Upper lobe of left lung (tissue), 6 donors: Measurements from ENCODE around the gene NUP98. TPM values are rescaled to one million over a fixed set of nuclear protein-coding genes. Genes with fewer than 3 reads are reported as not detected.
"Not testable (repeated sequence)": the region's sequence is repeated elsewhere in the genome, so short reads cannot be mapped to it uniquely, and the experiment has no call there.

Source experiments
- ATAC-seq, 2 donors: fragments of 200-7000 bp; cut with Tn5 transposase; one replicate each; pipeline ENCODE4 v1.9.1; 2022; ENCODE audit warnings: mild to moderate bottlenecking in 2 of 2, moderate library complexity in 2 of 2; ENCODE audit not compliant: low FRiP score in 2 of 2
- DNase-seq, 2 donors: peaks; one replicate each; pipeline ENCODE4 v3.0.0-alpha.2; 2019 to 2020
- H3K27ac ChIP-seq, 4 donors: fragments of 200-600 bp; sonication (generic); one replicate each; pipeline ENCODE4 v1.5.1; 2016 to 2019
- H3K27me3 ChIP-seq, 4 donors: fragments of 200-600 bp; sonication (generic); one replicate each; pipeline ENCODE4 v1.5.1; 2017 to 2019
- H3K36me3 ChIP-seq, 4 donors: fragments of 200-600 bp; sonication (generic); one replicate each; pipeline ENCODE4 v1.5.1; 2016 to 2019
- H3K4me1 ChIP-seq, 4 donors: fragments of 200-600 bp; sonication (generic); one replicate each; pipeline ENCODE4 v1.5.1; 2018 to 2019
- H3K4me3 ChIP-seq, 4 donors: fragments of 200-600 bp; sonication (generic); one replicate each; pipeline ENCODE4 v1.5.1; 2017 to 2019; ENCODE audit warnings: mild to moderate bottlenecking in 2 of 4, moderate library complexity in 1 of 4
- H3K9me3 ChIP-seq, 4 donors: fragments of 200-600 bp; sonication (generic); one replicate each; pipeline ENCODE4 v1.5.1; 2018 to 2019
- EP300 ChIP-seq, 4 donors: sonication (generic); formaldehyde crosslinking; IDR thresholded peaks; one replicate each; pipeline ENCODE4 v1.5.1; 2017; ENCODE audit warnings: antibody characterized with exemption in 4 of 4, control low read depth in 2 of 4
- POLR2A ChIP-seq, 4 donors: fragments of 450-650 bp; IDR thresholded peaks; one replicate each; pipeline ENCODE4 v1.5.1; 2016 to 2017; ENCODE audit warnings: antibody characterized with exemption in 4 of 4, mild to moderate bottlenecking in 2 of 4
- POLR2AphosphoS5 ChIP-seq, 2 donors: sonication (generic); formaldehyde crosslinking; IDR thresholded peaks; one replicate each; pipeline ENCODE4 v1.5.1; 2017; ENCODE audit warnings: antibody characterized with exemption in 2 of 2
- WGBS, 2 donors: methylation state at CpG; one replicate each; pipeline ENCODE4 v1.1.5; 2017 to 2018; 5-methylcytosine and 5-hydroxymethylcytosine counted together
- total RNA-seq, 6 donors: library from RNA; depleted of rRNA in 4 of 6; stranded (reverse); fragments of >200 nt in 4 of 6; gene quantifications; one replicate each; pipeline versions ENCODE4 v1.1.0 to v1.2.1, GENCODE V29; 2016 to 2021
- TF ChIP-seq, protein P1 (sequence below), 6 experiments: fragments of 450-650 bp in 4 of 6; fragments of 200-600 bp in 2 of 6; sonication (generic) in 2 of 6; IDR thresholded peaks; one replicate each; pipeline ENCODE4 v1.5.1; 2016 to 2019; ENCODE audit warnings: antibody characterized with exemption in 6 of 6
- donor health status: DM: no; HTN: no; CAD: no; lungs with moderate emphysema.
- donor health status: DM: no; HTN: yes; CAD: no; lungs with severe emphysema.

The NUP98 gene
- total RNA-seq, 6 donors from 2014 or later, result 66.6 to 127 (median 86.1) TPM

DNA sequence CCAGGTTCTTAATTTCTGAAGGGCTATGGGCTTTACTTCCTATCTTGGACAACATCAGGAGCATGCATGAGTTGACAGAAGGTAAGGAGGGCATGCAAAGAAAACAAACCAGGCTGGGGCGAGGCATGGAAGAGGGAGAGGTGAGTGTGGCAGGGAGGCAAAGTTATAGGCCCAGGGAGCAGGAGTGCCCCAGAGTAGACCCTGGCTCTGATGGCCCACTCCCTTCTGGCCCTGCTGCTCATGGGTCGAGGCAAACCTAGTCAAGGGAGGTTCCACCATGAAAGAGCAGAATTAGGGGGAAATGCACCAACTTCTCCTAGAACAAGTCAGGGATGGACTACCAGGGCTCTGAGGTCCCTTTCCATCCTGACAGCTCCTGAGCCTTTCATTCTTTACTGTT, 136.4 kb downstream of the NUP98 start:
- WGBS, 2 donors, result 87 to 92% methylated on average over 2 of the region's 2 CpGs
- Histone ChIP-seq H3K9me3 (no peaks in the 10 kb centered on the region), H3K4me3 (no peak overlapping the region), H3K4me1 (no peaks in the 10 kb centered on the region), H3K27me3 (no peaks in the 10 kb centered on the region), H3K36me3 (peaks cover 0 to 18% (median 8%) of the 10 kb centered on the region in 4 donors), H3K27ac (no peak overlapping the region)
- ATAC-seq (peak in 1 of 2 donors; percentile 2), DNase-seq (no peak)
- TF ChIP-seq EP300 (IDR thresholded peaks at IDR 0.05) (no peak), POLR2A (IDR thresholded peaks at IDR 0.05) (no peak), POLR2AphosphoS5 (IDR thresholded peaks at IDR 0.05) (no peak)
- TF ChIP-seq, protein P1, sequence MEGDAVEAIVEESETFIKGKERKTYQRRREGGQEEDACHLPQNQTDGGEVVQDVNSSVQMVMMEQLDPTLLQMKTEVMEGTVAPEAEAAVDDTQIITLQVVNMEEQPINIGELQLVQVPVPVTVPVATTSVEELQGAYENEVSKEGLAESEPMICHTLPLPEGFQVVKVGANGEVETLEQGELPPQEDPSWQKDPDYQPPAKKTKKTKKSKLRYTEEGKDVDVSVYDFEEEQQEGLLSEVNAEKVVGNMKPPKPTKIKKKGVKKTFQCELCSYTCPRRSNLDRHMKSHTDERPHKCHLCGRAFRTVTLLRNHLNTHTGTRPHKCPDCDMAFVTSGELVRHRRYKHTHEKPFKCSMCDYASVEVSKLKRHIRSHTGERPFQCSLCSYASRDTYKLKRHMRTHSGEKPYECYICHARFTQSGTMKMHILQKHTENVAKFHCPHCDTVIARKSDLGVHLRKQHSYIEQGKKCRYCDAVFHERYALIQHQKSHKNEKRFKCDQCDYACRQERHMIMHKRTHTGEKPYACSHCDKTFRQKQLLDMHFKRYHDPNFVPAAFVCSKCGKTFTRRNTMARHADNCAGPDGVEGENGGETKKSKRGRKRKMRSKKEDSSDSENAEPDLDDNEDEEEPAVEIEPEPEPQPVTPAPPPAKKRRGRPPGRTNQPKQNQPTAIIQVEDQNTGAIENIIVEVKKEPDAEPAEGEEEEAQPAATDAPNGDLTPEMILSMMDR (IDR thresholded peaks at IDR 0.05), result no peak

DNA sequence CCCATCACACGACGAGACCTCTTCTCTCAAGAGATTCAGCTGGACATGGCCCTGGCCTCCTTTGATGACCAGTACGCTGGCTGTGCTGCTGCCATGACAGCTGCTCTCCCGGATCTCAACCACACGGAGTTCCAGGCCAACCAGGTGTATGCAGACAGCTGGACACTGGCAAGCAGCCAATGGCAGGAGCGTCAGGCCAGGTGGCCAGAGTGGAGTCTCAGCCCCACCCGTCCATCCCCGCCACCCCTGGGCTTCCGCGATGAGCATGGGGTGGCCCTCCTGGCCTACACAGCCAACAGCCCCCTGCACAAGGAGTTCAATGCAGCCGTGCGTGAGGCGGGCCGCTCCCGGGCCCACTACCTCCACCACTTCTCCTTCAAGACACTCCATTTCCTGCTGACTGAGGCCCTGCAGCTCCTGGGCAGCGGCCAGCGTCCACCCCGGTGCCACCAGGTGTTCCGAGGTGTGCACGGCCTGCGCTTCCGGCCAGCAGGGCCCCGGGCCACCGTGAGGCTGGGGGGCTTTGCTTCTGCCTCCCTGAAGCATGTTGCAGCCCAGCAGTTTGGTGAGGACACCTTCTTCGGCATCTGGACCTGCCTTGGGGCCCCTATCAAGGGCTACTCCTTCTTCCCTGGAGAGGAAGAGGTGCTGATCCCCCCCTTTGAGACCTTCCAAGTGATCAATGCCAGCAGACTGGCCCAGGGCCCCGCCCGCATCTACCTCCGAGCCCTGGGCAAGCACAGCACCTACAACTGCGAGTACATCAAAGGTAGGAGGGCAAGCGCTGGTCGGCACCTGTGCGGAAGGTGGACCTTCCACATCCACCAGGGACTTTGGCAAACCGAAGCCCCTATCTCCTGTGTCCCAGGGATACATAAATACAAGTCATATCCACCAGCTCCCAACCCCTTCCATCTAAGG, 137.5 kb downstream of the NUP98 start:
- ATAC-seq (no peak), DNase-seq (peak in 1 of 2 donors; percentile 84)
- no peaks in the 10 kb centered on the region for H3K27me3 ChIP-seq
- WGBS, 2 donors, result 89 to 93% methylated on average over 9 to 28 of the region's 33 CpGs
- peaks cover 0 to 8% (median 3%) of the 10 kb centered on the region in 4 donors for H3K36me3 ChIP-seq
- H3K4me3 ChIP-seq, result no peak overlapping the region
- H3K27ac ChIP-seq, result no peak overlapping the region
- H3K4me1 ChIP-seq, result no peaks in the 10 kb centered on the region
- no peaks in the 10 kb centered on the region for H3K9me3 ChIP-seq
- no peak for TF ChIP-seq POLR2AphosphoS5 (IDR thresholded peaks at IDR 0.05)
- TF ChIP-seq POLR2A (IDR thresholded peaks at IDR 0.05), result no peak
- TF ChIP-seq EP300 (IDR thresholded peaks at IDR 0.05), result no peak
- TF ChIP-seq, protein P1 (IDR thresholded peaks at IDR 0.05), result no peak

DNA sequence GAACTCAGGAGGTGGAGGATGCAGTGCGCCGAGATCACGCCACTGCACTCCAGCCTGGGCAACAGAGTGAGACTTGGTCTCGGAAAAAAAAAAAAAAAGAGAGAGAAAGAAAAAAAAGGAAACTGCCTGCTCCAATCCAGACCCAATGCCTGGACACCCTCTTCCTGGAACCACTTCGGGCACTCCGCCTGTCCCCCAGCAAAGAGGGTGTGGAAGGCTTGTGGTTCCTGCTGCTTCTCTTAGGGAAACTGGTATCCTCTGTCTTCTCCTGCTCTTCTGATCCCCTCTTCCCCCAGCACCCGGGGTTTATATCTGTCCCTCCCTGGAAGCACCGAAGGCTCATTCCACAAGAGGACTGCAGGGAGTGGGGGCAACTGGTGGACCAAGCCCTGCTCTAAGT, 139.1 kb downstream of the NUP98 start:
- Histone ChIP-seq H3K27me3 (no peaks in the 10 kb centered on the region), H3K4me1 (no peaks in the 10 kb centered on the region), H3K27ac (no peak overlapping the region), H3K36me3 (no peaks in the 10 kb centered on the region), H3K4me3 (no peak overlapping the region), H3K9me3 (no peaks in the 10 kb centered on the region)
- ATAC-seq (no peak), DNase-seq (no peak)
- 77 to 90% methylated on average over 8 of the region's 8 CpGs for WGBS, 2 donors
- no peak for TF ChIP-seq POLR2AphosphoS5 (IDR thresholded peaks at IDR 0.05)
- no peak for TF ChIP-seq POLR2A (IDR thresholded peaks at IDR 0.05)
- TF ChIP-seq, protein P1 (IDR thresholded peaks at IDR 0.05), result no peak
- no peak for TF ChIP-seq EP300 (IDR thresholded peaks at IDR 0.05)

DNA sequence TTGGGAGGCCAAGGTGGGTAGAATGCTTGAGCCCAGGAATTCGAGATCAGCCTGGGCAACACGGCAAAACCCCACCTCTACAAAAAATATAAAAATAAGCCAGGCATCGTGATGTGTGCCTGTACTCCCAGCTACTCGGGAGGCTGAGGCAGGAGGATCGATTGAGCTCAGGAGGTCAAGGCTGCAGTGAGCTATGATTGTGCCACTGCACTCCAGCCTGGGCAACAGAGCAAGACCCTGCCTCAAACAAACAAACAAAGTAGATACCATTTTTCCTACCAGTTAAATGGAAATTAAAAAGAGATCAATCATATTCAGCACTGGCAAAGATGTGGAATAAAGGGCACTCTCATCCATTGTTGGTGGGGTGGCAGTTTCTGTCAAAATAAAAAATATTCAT, 140.0 kb downstream of the NUP98 start:
- DNase-seq, H3K36me3 ChIP-seq, ATAC-seq, H3K4me3 ChIP-seq, H3K4me1 ChIP-seq, H3K27me3 ChIP-seq, H3K27ac ChIP-seq, H3K9me3 ChIP-seq: not testable (repeated sequence)
- 82 to 85% methylated on average over 5 of the region's 5 CpGs for WGBS, 2 donors

DNA sequence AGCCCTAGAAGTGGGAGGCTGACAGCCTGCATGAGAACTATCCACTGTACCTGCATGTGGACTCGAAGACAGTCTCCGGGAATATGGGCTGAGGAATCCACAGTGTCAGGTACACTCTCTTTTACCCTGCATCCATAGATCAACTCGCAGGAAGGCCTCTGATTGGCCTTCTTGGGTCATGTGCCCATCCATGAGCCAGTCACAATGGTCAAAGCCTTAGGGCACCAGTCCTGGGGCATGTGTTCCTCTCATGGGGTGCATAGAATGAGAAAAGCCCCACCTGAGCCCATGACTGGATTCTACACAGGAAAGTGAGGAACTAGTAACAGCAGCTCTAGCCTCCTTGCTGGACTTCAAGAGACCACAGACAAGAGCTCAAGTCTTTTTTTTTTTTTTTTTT, 141.8 kb downstream of the NUP98 start:
- H3K27me3 ChIP-seq, result no peaks in the 10 kb centered on the region
- TF ChIP-seq, protein P1 (IDR thresholded peaks at IDR 0.05), result no peak
- TF ChIP-seq EP300 (IDR thresholded peaks at IDR 0.05), result no peak
- no peak for TF ChIP-seq POLR2AphosphoS5 (IDR thresholded peaks at IDR 0.05)
- no peak for TF ChIP-seq POLR2A (IDR thresholded peaks at IDR 0.05)
- 90 to 98% methylated on average over 3 of the region's 3 CpGs for WGBS, 2 donors
- H3K4me1 ChIP-seq, result no peaks in the 10 kb centered on the region
- DNase-seq (no peak), ATAC-seq (no peak)
- no peaks in the 10 kb centered on the region for H3K36me3 ChIP-seq
- no peak overlapping the region for H3K4me3 ChIP-seq
- H3K27ac ChIP-seq, result no peak overlapping the region
- no peaks in the 10 kb centered on the region for H3K9me3 ChIP-seq

DNA sequence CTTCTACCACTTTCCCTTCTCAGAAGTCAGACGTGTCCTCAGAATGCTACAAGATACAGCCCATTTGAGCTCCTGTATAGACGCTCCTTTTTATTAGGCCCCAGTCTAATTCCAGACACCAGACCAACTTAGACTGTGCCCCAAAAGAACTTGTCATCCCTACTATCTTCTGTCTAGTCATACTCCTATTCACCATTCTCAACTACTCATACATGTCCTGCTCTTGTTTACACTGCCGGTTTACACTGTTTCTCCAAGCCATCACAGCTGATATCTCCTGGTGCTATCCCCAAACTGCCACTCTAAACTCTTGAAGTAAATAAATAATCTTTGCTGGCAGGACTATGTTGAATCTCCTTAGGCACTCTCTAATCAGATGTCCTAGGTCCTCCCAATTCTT, 144.8 kb downstream of the NUP98 start:
- H3K9me3 ChIP-seq, H3K36me3 ChIP-seq, H3K4me1 ChIP-seq, DNase-seq, H3K4me3 ChIP-seq, H3K27ac ChIP-seq, H3K27me3 ChIP-seq, ATAC-seq: not testable (repeated sequence)
- 88 to 89% methylated on average over 3 of the region's 3 CpGs for WGBS, 2 donors

DNA sequence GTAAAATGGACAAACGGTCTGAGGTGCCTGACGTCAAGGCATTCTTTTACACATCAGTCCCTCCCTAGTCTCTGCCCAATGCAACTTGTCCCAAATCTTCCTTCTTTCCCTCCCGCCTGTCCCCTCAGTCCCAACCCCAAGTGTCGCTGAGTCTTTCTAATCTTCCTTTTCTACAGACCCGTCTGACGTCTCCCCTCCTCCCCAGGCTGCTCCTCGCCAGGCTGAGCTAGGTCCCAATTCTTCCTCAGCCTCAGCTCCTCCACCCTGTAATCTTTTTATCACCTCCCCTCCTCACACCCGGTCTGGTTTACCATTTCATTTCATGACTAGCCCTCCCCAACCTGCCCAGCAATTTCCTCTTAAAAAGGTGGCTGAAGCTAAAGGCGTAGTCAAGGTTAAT, 148.0 kb downstream of the NUP98 start:
- not testable (repeated sequence) for H3K27me3 ChIP-seq, ATAC-seq, H3K9me3 ChIP-seq, H3K4me3 ChIP-seq, H3K4me1 ChIP-seq, DNase-seq, H3K27ac ChIP-seq, H3K36me3 ChIP-seq
- 46 to 60% methylated on average over 9 of the region's 9 CpGs for WGBS, 2 donors

DNA sequence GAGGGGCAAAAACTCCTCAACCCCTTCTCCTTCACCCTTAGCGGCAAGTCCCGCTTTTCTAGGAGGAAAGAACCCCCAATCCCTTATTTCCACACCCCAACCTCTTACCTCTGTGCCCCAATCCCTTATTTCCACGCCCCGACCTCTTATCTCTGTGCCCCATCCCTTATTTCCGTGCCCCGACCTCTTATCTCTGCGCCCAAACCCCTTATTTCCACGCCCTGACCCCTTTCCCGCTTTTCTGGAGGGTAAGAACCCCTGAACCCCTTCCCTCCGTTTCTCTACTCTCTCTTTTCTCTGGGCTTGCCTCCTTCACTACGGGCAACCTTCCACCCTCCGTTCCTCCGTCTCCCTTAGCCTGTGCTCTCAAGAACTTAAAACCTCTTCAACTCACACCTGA, 148.5 kb downstream of the NUP98 start:
- not testable (repeated sequence) for H3K9me3 ChIP-seq, ATAC-seq
- 78 to 81% methylated on average over 13 of the region's 13 CpGs for WGBS, 2 donors

More for the DNA sequence above, 148.5 kb downstream of the NUP98 start:
- not testable (repeated sequence) for H3K36me3 ChIP-seq, DNase-seq, H3K27me3 ChIP-seq, H3K27ac ChIP-seq, H3K4me3 ChIP-seq, H3K4me1 ChIP-seq
